HEK293T (cell line): ENCODE data around the gene CST9L.

Experiments used
- CTCF ChIA-PET: fragments of 350-600 bp; formaldehyde crosslinking; extraction: SDS; loops from one replicate; lab custom pipeline; 2021; ENCODE audit warnings: antibody characterized with exemption, inconsistent platforms; lab: Yijun Ruan, JAX
- POLR2A ChIA-PET: fragments of 350-600 bp; formaldehyde crosslinking; extraction: SDS; loops from one replicate; lab custom pipeline; 2020; ENCODE audit warnings: antibody characterized with exemption, inconsistent platforms; lab: Yijun Ruan, JAX
- DNase-seq: peaks from one replicate; pipeline ENCODE4 v3.0.0; 2012; ENCODE audit warnings: mixed read lengths; ENCODE audit errors: extremely low spot score
- ARNT ChIP-seq: fragments of 450-650 bp; IDR thresholded peaks from 2 replicates; pipeline ENCODE4 v1.6.1; 2017; ENCODE audit warnings: mild to moderate bottlenecking
- BHLHE40 ChIP-seq: fragments of 450-650 bp; IDR thresholded peaks from 2 replicates; pipeline ENCODE4 v1.6.1; 2016; ENCODE audit warnings: mild to moderate bottlenecking, moderate library complexity, borderline replicate concordance
- CTBP1 ChIP-seq: fragments of 450-650 bp; IDR thresholded peaks from 2 replicates; pipeline ENCODE4 v1.6.1; 2016; ENCODE audit warnings: borderline replicate concordance
- ELF4 ChIP-seq: fragments of 450-650 bp; IDR thresholded peaks from 2 replicates; pipeline ENCODE4 v1.6.1; 2017; ENCODE audit warnings: antibody characterized with exemption
- FOXA1 ChIP-seq: fragments of 450-650 bp; IDR thresholded peaks from 2 replicates; pipeline ENCODE4 v1.6.1; 2016; ENCODE audit warnings: mild to moderate bottlenecking
- FOXK2 ChIP-seq: fragments of 450-650 bp; IDR thresholded peaks from 2 replicates; pipeline ENCODE4 v1.6.1; 2016; ENCODE audit warnings: mild to moderate bottlenecking
- FOXM1 ChIP-seq: fragments of 450-650 bp; IDR thresholded peaks from 2 replicates; pipeline ENCODE4 v1.6.1; 2017; ENCODE audit warnings: mild to moderate bottlenecking, borderline replicate concordance
- HDGF ChIP-seq: fragments of 450-650 bp; IDR thresholded peaks from 2 replicates; pipeline ENCODE4 v1.6.1; 2017; ENCODE audit warnings: antibody characterized with exemption, borderline replicate concordance
- L3MBTL2 ChIP-seq: fragments of 450-650 bp; conservative IDR thresholded peaks from 2 replicates; pipeline ENCODE4 v1.6.1; 2016; ENCODE audit warnings: mild to moderate bottlenecking
- LEF1 ChIP-seq: fragments of 450-650 bp; IDR thresholded peaks from 2 replicates; pipeline ENCODE4 v1.6.1; 2017; ENCODE audit warnings: mild to moderate bottlenecking, borderline replicate concordance
- NFRKB ChIP-seq: fragments of 450-650 bp; IDR thresholded peaks from 2 replicates; pipeline ENCODE4 v1.6.1; 2016; ENCODE audit warnings: mild to moderate bottlenecking, moderate library complexity
- SP1 ChIP-seq: fragments of 450-650 bp; IDR thresholded peaks from 2 replicates; pipeline ENCODE4 v1.6.1; 2017
- SUZ12 ChIP-seq: fragments of 450-650 bp; IDR thresholded peaks from 2 replicates; pipeline ENCODE4 v1.6.1; 2016; ENCODE audit warnings: mild to moderate bottlenecking
- TARDBP ChIP-seq: fragments of 450-650 bp; IDR thresholded peaks from 2 replicates; pipeline ENCODE4 v1.6.1; 2016
- ZNF384 ChIP-seq: fragments of 450-650 bp; IDR thresholded peaks from 2 replicates; pipeline ENCODE4 v1.6.1; 2016
- TF ChIP-seq, protein P1 (sequence below): fragments of 450-650 bp; IDR thresholded peaks from 2 replicates; pipeline ENCODE4 v1.6.1; 2016

Gene CST9L

DNA sequence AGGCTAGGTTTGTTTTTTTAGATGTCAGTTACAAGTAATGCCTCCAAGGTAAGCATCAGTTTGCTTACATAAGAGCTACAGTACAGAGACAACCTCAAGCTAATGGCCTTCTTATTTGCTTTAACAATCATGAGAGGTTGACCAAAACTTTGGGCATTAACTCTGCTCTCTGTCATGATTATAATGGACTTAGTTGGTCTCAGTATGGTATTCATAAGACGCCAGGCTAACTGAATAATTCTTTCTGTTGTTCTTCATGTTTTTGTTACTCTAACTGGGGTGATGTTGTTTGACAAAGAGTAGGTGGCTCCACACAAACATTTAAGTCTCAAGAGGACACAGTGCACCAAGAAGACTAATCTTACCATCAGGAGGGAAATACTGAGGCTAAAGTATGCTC, 27.7 kb upstream of the CST9L start:
- no peak for DNase-seq
- ChIA-PET CTCF (no interaction called here), POLR2A (interaction anchor here (1.1 kb wide), 1 partner anchor 11 kb away, joined by 4 read pairs; no protein-coding TSS in a partner anchor)
- TF ChIP-seq ELF4 (no peak), L3MBTL2 (no peak), FOXA1 (no peak), FOXK2 (no peak), ARNT (no peak), CTBP1 (no peak), BHLHE40 (no peak), NFRKB (no peak), SUZ12 (no peak), LEF1 (no peak), FOXM1 (no peak), HDGF (no peak), ZNF384 (no peak), TARDBP (no peak), SP1 (no peak)
- TF ChIP-seq, protein P1, sequence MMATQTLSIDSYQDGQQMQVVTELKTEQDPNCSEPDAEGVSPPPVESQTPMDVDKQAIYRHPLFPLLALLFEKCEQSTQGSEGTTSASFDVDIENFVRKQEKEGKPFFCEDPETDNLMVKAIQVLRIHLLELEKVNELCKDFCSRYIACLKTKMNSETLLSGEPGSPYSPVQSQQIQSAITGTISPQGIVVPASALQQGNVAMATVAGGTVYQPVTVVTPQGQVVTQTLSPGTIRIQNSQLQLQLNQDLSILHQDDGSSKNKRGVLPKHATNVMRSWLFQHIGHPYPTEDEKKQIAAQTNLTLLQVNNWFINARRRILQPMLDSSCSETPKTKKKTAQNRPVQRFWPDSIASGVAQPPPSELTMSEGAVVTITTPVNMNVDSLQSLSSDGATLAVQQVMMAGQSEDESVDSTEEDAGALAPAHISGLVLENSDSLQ = no peak

DNA sequence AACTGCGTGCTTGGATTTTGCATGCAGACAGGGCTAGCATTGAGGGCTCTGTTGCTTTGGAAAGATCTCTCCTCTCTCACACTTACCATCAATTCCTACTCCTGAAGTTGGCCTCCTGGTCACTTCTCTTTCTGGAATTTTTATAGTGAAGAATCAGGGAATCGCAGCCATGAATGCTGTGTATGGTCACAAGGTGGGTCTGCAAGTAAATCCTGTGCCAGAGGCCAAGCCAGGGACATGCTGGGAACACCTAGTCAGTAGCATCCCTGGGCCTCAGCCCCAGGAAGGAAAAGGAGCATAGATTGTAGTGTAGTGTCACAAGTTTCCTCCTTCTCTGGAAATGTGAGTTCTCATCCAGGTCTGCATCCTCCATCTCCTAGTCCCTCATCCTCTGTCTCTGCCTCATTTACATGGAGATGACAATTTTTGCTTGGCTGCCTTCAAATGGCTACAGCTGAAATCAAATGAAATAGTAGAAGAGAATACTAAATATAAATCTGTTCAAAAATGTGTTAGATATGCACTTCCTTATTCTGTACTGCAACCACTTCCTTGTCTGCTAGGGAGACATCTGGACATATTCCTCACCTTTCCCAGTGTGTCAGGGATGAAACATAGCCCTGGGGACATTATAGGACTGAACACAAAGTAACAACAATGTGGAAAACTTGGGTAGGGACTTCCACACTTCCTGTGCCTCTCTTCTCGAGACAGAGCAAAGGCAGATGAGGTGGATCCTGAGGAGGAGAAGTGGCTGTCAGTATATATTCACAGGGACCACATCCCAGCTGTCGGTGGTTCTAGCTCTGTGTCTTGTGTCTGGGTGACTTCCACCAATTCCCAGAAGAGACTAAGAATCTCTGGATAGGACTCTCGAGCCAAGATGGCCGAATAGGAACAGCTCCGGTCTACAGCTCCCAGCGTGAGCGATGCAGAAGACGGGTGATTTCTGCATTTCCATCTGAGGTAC, 20.4 kb upstream of the CST9L start:
- TF ChIP-seq SP1 = no peak
- TF ChIP-seq FOXA1 = no peak
- TF ChIP-seq, protein P1 = no peak
- no peak for TF ChIP-seq LEF1
- TF ChIP-seq SUZ12 = no peak
- TF ChIP-seq NFRKB = no peak
- no peak for TF ChIP-seq TARDBP
- no peak for TF ChIP-seq CTBP1
- no peak for TF ChIP-seq L3MBTL2
- no peak for TF ChIP-seq ARNT
- no peak for TF ChIP-seq ELF4
- TF ChIP-seq BHLHE40 = no peak
- TF ChIP-seq FOXM1 = no peak
- TF ChIP-seq ZNF384 = no peak
- no peak for TF ChIP-seq FOXK2
- no peak for TF ChIP-seq HDGF
- CTCF ChIA-PET = no interaction called here
- POLR2A ChIA-PET = no interaction called here
- no peak for DNase-seq

DNA sequence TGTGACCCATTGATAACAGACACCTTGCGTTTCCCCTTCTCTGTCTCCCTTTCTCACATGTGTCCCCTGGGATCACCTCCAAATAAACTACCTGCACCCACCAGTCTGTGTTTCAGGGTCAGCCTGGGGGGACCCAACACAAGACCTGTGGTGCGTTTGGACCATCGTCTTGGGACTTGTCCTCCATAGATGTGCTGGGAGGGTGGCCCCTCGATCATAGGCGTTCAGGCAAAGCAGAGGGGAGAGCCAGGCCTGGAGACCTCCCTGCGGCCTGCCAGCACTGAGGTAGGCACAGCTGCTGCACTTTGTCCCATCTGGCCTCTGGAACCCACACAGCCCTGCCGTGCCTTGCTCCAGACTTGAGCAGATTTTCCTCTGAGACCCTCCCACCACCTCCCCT, 19.3 kb upstream of the CST9L start:
- CTCF ChIA-PET = no interaction called here
- TF ChIP-seq FOXK2 = no peak
- TF ChIP-seq SUZ12 = no peak
- TF ChIP-seq HDGF = no peak
- TF ChIP-seq FOXM1 = no peak
- TF ChIP-seq NFRKB = no peak
- no peak for TF ChIP-seq ARNT
- TF ChIP-seq CTBP1 = no peak
- POLR2A ChIA-PET = interaction anchor here (0.7 kb wide), 1 partner anchor 16 kb away, joined by 3 read pairs; no protein-coding TSS in a partner anchor
- no peak for DNase-seq

DNA sequence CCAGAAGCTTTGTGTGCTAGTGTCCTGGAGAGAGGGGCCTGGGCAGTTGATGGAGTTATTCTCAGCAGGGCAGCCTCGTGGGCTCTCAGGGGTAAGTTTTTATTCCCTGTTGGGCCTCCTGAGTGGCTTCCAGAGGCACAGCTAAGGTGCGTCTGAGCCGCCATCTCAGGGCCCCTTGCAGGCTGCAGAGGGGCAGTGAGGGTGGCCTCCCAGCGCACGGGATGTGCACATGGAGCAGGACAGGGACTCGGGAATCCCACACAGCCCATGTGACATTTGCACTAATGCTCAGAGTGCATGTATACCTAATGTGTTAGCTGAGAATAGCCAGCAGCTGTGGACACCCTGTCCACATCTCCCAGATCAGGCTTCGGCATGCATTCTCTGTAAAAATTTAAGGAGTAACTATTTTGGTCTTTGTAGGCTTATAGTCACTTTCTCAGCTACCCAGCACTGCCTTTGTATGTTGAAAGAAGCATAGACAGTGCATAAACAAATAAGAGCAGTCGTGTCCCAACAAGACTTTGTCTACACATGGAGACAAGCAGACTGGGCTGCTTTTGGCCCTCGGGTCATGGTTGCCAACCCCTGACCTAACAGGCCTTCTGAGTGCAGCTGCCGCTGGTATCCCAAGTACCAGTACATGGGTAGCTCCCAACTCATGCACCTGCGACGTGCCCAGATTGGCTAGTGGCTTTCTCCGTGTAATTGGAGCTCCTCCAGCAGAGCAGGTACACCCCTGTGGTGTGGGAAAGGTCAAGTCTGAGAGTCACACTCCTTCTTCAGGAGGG, 18.6 kb upstream of the CST9L start:
- ChIA-PET CTCF (interaction anchor here (0.6 kb wide), 1 partner anchor 12 kb away, joined by 3 read pairs; no protein-coding TSS in a partner anchor), POLR2A (interaction anchor here (0.7 kb wide), 1 partner anchor 15 kb away, joined by 3 read pairs; no protein-coding TSS in a partner anchor)
- DNase-seq = no peak
- TF ChIP-seq ZNF384 = no peak
- TF ChIP-seq BHLHE40 = no peak
- no peak for TF ChIP-seq ARNT
- TF ChIP-seq FOXA1 = no peak

DNA sequence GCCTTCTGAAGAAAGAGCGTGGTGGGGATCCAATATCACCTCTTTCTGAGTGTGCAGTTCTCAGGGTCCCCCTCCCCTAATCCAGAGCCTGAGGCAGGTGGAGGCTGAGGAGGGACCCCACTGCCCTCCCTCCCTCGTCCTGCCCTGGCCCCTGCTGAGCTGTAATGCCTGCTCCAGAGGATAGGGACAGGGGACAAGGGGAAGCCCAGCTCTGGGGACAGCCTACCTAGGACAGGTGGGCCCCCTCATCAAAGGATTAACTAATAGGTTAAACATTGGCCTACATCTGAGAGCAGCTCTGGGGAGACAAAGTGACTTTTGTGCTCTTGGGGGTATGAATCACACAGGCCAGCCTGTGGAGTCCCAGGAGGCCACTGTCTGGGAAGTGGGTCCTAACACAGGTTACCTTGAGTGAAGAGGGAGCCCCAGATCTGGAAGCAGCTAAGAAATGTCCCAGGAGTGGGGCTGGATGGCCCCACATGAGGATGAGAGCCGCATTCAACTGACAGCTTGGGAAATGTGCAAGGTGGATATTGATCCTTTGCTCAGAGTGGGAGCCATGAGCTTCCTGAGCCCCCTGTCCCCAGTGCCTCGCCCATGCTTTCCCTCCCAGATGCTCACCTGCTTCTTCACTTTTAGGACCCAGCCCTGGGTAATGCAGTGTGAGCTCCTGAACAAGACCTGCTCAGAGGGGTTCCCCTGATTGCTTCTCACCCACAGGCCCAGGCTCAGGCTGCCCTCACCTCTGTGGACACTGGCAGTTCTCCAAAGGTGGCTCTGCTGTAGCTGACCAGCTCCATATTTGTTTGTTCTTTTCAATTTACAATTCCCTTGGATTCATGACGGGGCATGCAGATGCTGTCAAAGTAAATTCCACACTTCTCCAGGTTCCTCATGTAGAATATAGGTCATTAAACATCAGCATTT, 17.8 kb upstream of the CST9L start:
- no peak for TF ChIP-seq ARNT
- no peak for TF ChIP-seq ZNF384
- TF ChIP-seq LEF1 = no peak
- no peak for TF ChIP-seq ELF4
- TF ChIP-seq, protein P1 = no peak
- TF ChIP-seq BHLHE40 = no peak
- TF ChIP-seq FOXK2 = no peak
- no peak for TF ChIP-seq L3MBTL2
- TF ChIP-seq SP1 = no peak
- TF ChIP-seq NFRKB = no peak
- TF ChIP-seq SUZ12 = no peak
- TF ChIP-seq CTBP1 = no peak
- no peak for TF ChIP-seq FOXA1
- TF ChIP-seq TARDBP = no peak
- no peak for TF ChIP-seq HDGF
- TF ChIP-seq FOXM1 = no peak
- CTCF ChIA-PET = interaction anchor here (0.6 kb wide), 2 partner anchors 13 to 14 kb away, joined by 3 read pairs; no protein-coding TSS in a partner anchor
- no peak for DNase-seq
- POLR2A ChIA-PET = no interaction called here
